Ovary (tissue), 3 donors: ENCODE measurements around the gene SLC28A3.

Experiments
- CTCF ChIP-seq, 3 donors: fragments of 450-650 bp in 2 of 3; fragments of 200-600 bp in 1 of 3; IDR thresholded peaks; one replicate each; pipeline versions ENCODE4 v1.5.1 to v1.8.0; 2016 to 2022; ENCODE audit warnings: antibody characterized with exemption in 3 of 3, mild to moderate bottlenecking in 1 of 3
- EP300 ChIP-seq: sonication (generic); formaldehyde crosslinking; IDR thresholded peaks from one replicate; pipeline ENCODE4 v1.6.1; 2017; ENCODE audit warnings: antibody characterized with exemption
- POLR2A ChIP-seq: fragments of 450-650 bp; IDR thresholded peaks from one replicate; pipeline ENCODE4 v1.6.1; 2017; ENCODE audit warnings: antibody characterized with exemption, mild to moderate bottlenecking, moderate library complexity
- donor health status: DM: no; HTN: no; CAD: no.

- TF ChIP-seq POLR2A (no peak), EP300 (no peak), CTCF (IDR thresholded peaks at IDR 0.05) (no peak)
Measured at GRCh38 chr9:84271531-84271900, 69.0 kb downstream of the SLC28A3 start.
